Stimulated activated naive CD4-positive, alpha-beta T cell (primary cell): ENCODE data around the gene PLEKHG2.
A peak's percentile ranks its signal among the peaks of the same experiment; 100 is the strongest.
"Not testable (repeated sequence)": the region's sequence is repeated elsewhere in the genome, so short reads cannot be mapped to it uniquely, and the experiment has no call there.

Experiments
- DNase-seq, 6 experiments: peaks; one replicate each; lab custom pipeline; 2025; lab: John Stamatoyannopoulos, UW

The PLEKHG2 gene

DNA sequence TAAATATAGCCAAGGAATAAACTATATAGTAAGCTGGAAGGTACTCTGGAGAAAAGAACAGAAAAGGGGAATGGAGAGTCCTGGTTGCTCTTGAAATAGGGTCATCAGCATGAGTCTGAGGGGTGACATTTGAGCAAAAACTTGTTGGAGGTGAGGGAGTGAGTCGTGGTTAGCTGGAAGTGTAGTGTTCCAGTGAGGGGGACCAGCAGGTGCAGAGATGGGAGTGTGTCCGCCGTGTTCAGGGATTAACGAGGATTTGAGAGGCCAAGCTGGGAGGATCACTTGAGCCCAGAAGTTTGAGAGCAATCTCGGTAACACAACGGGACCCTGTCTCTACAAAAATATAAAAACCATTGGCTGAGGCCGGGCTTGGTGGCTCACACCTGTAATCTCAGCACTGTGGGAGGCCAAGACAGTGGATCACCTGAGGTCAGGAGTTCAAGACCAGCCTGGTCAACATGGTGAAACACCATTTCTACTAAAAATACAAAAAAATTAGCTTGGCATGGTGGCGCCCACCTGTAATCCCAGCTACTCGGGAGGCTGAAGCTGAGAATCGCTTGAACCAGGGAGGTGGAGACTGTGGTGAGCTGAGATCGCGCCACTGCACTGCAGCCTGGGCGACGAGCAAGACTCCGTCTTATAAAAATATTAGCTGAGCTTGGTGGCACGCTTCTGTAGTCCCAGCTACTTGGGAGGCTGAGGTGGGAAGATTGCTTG, 34.1 kb downstream of the PLEKHG2 start:
- DNase-seq: peak in 1 of 6 experiments; percentile 12

DNA sequence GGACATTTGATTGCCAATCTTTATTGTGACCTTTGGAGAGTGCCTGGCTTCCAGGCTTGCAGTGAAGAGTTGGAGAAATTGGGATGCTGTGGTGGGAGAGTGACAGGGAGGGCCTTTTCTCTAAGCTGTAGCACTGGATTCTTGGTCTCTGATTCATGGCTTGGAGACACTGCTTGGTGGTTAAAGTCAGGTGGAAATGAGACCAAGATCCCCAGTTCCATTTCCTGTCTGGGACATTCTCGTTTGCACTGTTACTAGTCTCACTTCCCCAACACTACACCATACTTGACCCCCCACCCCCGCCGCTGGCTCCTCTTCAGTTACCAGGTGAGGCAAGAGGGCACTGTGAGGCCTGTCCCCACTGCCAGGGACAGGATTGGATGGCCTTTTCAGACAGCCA, 35.8 kb downstream of the PLEKHG2 start:
- no peak for DNase-seq

DNA sequence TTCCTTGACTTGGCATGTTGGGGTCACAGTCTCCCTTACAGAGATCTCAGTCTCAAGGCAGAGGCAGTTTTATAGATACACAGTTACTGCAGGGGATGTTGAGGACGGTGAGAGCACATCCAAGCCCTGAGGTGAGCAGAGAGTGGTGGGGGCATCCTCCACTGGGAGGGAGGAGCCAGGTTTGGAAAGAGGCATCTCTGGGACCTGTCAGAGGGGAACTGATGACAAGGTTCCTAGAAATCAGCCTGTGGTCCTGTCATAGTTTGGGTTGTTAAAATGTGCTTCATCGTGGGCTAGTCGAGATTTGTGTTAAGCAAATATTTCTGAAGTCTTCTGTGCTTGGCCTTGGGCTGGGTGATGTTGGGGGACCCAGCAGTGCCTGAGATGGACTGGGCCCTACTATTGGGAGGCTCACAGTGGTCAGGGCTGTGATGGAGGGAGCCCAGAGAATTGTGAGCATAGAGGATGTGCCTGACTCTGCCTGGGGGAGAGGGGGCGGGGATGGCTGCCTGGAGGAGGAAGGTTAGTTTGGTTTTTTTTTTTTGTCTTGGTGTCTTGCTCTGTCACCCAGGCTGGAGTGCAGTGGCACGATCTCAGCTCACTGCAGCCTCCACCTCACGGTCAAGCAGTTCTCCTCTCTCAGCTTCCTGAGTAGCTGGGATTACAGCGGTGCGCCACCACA, 36.8 kb downstream of the PLEKHG2 start:
- no peak for DNase-seq

DNA sequence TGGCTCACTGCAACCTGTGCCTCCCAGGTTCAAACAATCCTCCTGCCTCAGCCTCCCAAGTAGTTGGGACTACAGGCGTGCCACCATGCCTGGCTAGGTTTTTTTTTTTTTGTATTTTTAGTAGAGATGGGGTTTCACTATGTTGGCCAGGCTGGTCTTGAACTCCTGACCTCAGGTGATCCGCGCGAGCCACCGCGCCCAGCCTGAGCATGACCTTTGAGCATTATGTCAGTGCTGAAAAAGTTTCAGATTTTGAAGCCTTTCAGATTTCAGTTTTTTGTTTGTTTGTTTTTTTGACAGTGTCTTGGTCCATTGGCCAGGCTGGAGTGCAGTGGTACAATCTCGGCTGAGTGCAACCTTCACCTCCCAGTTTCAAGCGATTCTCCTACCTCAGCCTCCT, 38.8 kb downstream of the PLEKHG2 start:
- DNase-seq: not testable (repeated sequence)

DNA sequence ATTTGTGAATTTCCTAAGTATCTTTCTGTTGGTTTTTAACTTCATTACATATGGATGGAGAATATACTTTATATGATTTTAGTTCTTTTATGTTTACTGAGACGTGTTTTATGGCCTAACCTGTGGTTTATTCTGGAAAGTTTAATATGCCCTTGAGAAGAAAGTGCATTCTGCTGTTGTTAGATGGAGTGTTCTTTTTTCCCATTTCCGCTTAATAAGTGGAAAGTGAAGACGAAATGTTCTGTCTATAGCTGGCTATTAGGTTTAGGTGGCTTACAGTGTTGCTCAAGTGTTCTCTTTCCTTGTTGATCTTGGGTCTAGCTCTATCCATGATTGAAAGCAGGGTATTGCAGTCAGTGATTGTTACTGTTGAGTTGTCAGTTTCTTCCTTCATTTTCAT, 50.9 kb downstream of the PLEKHG2 start:
- no peak for DNase-seq

DNA sequence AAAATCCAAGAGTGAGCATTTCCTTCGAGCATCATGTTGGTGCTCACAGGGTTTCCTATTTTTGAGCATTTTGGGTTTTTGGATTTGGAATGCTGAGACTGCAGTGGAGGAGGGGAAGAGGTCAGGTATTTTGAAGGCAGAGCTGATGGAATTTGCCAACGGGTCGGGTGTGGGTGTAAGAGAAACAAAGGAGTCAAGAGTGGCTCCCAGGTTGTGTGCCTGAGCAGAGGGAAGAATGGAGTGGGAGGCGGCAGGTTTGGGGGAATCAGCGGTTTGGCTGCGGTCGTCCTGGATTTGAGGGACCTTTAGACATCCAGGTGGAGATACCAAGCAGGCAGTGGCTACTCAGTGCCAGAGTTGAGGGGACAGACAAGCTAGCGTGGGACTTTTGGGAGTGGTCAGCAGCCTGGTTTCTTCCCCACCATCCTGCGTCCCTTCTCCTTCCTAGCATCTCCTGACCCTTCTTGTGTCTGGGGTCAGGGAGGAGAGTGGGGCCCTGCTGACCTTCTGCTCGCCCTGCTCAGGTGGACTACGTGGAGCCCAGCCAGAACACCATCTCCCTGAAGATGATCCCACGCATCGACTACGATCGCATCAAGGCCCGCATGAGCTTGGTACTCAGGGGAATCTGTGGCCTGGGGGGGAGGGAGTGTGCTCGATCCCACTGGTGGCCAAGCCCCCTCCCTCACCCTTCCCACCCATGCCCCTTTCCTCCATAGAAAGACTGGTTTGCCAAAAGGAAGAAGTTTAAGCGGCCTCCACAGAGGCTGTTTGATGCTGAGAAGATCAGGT, 53.7 kb downstream of the PLEKHG2 start:
- DNase-seq: no peak

DNA sequence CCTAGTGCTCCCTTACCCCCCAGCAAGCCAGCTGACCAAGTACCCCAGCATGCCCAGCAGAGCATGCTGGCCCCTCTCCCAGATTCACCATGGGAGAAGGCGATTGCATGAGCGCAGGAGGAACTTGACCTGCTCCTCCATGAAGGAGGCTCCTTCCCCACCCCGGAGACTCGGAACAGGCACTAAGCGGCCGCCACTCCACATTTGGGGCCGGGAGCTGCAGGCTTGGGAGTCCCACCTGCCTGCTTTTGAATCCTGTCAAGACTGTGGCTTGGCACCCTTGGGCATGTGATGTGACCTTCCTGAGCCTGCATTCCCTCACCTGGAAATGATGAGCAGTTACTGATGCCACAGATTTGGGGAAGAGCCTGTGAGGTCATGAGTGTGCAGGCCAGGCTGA, 55.5 kb downstream of the PLEKHG2 start:
- no peak for DNase-seq

DNA sequence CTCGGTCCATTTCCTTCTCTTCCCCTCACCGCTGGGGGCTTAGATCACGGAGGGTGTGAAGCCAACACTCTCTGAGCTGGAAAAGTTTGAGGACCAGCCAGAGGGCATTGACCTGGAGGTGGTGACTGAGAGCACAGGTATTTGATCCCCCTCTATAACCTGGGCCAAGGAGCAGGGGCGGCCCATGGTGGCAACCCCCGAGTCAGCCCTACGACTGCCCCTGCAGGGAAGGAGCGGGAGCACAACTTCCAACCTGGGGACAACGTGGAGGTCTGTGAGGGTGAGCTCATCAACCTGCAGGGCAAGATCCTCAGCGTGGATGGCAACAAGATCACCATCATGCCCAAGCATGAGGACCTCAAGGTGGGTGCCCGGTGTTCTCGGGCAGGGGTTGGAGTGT, 56.6 kb downstream of the PLEKHG2 start:
- DNase-seq: no peak

DNA sequence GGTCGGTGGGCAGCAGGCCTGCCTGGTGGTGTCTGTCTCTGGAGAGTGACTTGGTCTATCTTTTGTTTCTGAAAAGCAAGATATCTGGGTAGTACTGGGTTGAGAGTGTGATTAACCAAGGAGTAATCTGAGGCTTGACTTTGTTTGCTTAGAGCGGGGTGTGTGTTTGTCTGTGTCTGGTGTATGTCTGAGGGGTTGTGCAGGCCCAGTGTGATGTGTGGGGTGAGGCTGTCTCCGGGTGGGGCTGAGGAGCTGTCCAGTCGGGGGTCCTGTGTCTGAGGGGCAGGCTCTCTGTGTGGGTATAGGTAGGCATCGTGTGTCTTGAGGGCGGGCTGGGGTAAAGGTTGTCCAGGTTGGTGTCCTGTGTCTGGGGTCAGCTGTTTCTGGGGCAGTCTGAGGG, 57.1 kb downstream of the PLEKHG2 start:
- DNase-seq: no peak

DNA sequence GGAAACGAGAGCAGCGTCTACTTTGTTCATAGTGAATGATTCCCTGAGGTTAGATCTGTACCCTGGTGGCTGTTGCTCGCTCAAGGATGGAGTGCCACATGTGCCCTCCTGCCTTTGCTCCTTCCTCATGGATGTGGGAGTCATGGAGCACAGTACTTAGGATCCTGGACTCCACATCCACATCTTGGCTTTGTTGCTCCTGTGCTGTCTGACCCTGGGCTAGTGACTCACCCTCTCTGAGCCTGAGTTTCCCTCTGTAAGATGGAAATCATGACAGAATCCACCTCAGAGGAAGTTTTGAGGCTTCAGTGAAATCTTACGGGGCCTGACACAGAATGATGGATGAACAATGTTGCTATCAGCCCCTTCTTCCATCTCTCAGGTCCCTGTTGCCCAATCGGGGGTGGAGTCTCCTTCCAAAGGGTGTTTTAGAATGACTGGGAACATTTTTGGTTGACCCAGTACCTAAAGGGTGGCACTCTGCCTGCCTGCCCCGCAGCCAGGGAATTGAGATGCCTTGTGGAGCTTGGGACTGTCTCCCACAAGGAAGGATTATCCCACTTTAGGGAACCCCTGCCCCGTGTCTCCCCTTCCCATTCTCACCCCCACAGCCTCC, 58.4 kb downstream of the PLEKHG2 start:
- no peak for DNase-seq

DNA sequence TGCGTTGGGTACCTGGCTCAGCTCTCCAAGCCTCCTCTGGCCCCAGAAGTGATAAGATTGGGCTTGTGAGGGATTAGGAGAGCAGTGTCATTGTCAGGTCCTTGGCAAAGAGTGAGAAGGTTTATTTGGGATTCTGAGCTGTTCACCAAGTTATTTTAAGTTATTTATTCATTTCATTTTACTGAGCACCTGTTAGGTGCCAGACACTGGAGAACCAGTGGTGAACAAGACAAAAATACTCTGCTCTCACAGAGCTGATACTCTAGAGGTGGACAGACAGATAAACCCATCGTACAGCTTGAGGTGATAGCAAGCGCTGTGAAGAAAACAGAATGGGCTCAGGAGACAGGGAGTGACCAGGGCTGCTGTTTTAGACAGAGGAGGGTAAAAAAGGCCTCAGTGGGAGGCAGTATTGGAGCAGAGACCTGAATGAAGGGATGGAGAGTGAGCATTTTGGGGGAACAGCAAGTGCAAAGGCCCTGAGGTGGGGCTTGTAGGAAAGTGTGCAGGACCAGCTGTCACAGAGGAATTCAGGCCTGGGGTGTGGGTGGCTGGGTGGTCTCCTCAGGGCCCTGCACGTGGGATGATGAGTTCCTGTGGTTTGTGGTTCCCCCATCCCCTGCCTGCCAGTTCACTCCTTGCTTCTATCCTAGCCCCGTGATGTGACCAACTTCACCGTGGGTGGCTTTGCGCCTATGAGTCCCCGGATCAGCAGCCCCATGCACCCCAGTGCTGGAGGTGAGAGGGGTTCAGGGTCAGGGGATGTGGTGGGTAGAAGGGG, 59.5 kb downstream of the PLEKHG2 start:
- DNase-seq: no peak

DNA sequence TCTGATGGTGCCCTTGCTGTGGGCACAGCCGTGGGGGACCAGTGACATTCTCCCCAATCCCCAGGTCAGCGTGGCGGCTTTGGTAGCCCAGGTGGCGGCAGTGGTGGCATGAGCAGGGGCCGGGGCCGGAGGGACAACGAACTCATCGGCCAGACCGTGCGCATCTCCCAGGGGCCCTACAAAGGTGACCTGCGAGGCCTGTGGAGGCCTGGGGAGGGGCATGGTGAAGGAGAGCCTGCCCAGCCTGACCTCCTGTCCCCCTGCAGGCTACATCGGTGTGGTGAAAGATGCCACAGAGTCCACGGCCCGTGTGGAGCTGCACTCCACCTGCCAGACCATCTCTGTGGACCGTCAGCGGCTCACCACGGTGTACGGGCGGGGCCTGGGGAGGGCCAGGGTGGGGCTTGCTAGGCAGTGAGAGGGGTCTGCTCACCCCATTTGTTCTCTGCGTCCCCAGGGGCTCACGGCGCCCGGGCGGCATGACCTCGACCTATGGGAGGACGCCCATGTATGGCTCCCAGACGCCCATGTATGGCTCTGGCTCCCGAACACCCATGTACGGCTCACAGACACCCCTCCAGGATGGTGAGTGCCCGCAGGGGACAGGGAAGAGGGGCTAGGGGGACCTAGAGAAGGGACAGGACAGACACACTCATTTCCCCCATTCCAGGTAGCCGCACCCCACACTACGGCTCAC, 60.4 kb downstream of the PLEKHG2 start:
- DNase-seq: no peak

DNA sequence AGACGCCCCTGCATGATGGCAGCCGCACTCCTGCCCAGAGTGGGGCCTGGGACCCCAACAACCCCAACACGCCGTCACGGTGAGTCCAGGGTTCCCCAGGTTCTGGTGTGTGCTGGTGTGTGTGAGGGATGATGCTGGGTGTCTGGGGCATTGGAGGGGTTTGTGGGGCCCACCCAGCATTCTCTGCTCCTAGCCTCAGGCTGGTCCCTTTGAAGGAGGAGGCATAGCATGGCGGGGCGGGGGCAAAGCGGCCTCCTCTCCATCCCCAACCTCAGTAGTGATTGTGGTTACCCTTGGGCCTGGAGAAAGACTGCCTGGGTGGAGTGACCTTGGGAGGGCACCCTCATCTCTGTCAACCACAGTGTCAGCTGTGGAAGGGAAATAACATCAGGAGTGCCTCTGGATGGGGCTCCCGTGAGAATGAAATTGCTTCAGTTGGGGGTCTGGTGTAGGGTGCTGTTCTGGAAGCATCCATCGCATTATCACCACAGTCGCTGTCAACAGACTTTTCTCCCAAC, 61.0 kb downstream of the PLEKHG2 start:
- no peak for DNase-seq

DNA sequence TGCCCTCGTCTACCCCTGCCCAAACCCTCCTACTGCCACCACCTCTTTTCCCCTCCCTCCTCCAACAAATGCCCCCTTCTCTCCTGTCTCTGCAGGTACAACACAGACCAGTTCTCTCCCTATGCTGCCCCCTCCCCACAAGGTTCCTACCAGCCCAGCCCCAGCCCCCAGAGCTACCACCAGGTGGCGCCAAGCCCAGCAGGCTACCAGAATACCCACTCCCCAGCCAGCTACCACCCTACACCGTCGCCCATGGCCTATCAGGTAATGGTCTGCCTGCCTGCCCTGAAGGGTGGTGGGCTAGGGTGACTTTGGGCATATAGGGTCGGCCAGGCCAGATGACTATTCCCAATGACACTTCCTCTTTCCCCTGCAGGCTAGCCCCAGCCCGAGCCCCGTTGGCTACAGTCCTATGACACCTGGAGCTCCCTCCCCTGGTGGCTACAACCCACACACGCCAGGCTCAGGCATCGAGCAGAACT, 61.7 kb downstream of the PLEKHG2 start:
- DNase-seq: peak; percentile 46 to 82 (median 72)

DNA sequence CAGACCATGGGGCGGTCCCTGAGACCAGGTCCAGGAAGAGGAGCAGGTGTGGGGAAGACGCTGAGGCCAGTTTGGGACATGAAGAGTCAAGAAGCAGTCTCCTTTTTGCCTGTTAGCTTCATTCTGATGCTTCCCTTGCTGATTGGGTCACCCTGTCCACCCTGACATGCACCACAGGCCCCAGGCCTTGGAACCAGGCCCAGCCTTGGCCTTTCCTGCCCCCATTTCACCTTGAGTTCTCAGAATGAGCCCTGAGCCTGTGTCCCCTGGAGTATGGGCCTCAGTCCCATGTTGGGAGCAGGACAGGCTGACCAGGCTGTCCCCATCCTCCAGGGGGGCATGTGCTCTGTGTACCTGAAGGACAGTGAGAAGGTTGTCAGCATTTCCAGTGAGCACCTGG, 63.3 kb downstream of the PLEKHG2 start:
- no peak for DNase-seq
